ENCODE data around the gene PCCB. TPM values are rescaled to one million over a fixed set of nuclear protein-coding genes. Genes with fewer than 3 reads are reported as not detected.
"Not testable (repeated sequence)": the region's sequence is repeated elsewhere in the genome, so short reads cannot be mapped to it uniquely, and the experiment has no call there.

Gene PCCB
- 10 to 100 TPM; 35.8 to 54.8 (median 49.9) TPM for total RNA-seq
- long read RNA-seq, donor 1, transcript PCCB-201 (15 exons, 1,833 nt), result major isoform, 24 of 33 reads
- long read RNA-seq, donor 1, partial matches to known transcripts, result 5 of 33 reads
- long read RNA-seq, donor 1, other reads (novel, unspliced or antisense), result 3 of 33 reads
- long read RNA-seq, donor 2, transcript PCCB-201 (15 exons, 1,833 nt), result major isoform, 49 of 75 reads
- long read RNA-seq, donor 2, partial matches to known transcripts, result 22 of 75 reads
- long read RNA-seq, donor 2, other reads (novel, unspliced or antisense), result 0 of 75 reads

- intact Hi-C loops (cut with DNase I, micrococcal nuclease), result loop anchor here in 1 of 2 donors (5.0 to 10.0 kb wide), 2 partner anchors 55 to 502 kb away; partner anchors contain the start of genes MSL2 and STAG1
- ATAC-seq, result peak; percentile 99
- Histone ChIP-seq H3K4me1 (ENCODE audit: low read depth) (peaks cover 9% of the 10 kb centered on the region), H3K9me3 (no peaks in the 10 kb centered on the region), H3K36me3 (ENCODE audit: low read depth) (no peaks in the 10 kb centered on the region), H3K4me3 (peak within 1 kb of the TSS; percentile 39)
- DNase-seq, result peak; percentile 95 to 97 (median 96)
- TF ChIP-seq, protein P1, sequence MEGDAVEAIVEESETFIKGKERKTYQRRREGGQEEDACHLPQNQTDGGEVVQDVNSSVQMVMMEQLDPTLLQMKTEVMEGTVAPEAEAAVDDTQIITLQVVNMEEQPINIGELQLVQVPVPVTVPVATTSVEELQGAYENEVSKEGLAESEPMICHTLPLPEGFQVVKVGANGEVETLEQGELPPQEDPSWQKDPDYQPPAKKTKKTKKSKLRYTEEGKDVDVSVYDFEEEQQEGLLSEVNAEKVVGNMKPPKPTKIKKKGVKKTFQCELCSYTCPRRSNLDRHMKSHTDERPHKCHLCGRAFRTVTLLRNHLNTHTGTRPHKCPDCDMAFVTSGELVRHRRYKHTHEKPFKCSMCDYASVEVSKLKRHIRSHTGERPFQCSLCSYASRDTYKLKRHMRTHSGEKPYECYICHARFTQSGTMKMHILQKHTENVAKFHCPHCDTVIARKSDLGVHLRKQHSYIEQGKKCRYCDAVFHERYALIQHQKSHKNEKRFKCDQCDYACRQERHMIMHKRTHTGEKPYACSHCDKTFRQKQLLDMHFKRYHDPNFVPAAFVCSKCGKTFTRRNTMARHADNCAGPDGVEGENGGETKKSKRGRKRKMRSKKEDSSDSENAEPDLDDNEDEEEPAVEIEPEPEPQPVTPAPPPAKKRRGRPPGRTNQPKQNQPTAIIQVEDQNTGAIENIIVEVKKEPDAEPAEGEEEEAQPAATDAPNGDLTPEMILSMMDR (IDR thresholded peaks at IDR 0.05), result peak; percentile 73
Observed at GRCh38 chr3:136250059-136250902, at the start of gene PCCB. TSS of gene PCCB (plus strand) at chr3:136250340. CDS start at chr3:136250376, 36 bp downstream.

DNA sequence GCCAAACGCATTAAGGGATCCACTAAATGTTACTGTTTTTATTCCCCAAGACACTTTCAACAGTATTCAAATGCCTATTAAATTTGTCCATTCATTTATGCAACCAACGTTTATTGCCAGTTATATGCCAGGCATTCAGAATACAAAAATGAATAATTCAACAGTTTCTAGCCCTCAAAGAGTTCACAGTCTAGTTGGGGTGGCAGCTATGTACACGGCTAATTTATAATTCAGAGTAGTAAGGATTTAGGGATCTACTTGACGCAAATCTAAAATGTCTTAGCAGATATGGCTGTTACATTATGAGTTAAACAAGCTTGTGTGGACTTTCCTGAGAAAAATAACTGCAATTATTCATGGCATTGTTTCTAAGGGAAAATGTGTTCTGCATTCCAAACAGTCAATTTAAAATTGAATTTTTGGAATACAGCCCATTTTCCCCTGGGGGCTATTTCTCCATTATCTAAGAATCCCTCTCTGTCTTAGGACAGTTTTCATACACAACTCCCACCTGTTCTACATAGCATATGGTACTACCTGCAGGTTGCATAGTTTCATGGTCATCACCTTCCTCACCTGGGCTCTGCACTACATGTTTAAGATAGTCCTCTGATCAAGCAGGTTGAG, 42.5 kb upstream of the PCCB start:
- Histone ChIP-seq H3K9me3 (no peaks in the 10 kb centered on the region), H3K4me3 (no peak overlapping the region), H3K4me1 (ENCODE audit: low read depth) (no peaks in the 10 kb centered on the region), H3K36me3 (ENCODE audit: low read depth) (no peaks in the 10 kb centered on the region)
- TF ChIP-seq, protein P1 (IDR thresholded peaks at IDR 0.05), result no peak
- DNase-seq (no peak), ATAC-seq (no peak)
- intact Hi-C loops (cut with DNase I, micrococcal nuclease), result no loop called here

DNA sequence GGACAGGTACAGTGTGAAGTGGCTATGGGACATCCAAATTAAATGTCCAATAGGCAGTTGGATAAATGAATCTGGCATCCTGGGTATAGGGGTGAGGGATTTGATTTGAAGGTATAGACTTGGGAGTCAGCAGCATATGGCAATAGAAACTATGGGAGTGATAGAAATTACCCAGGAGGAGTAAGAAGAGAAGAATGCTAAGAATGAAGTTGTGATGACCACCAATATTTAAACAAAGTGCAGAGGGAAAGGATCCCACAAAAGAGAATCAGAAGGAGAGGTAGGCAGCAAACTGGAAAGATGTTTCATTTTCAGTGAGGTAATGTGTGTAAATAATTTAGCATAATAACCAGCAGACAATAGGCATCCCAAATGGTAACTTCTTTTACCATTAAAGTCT, 40.2 kb upstream of the PCCB start:
- intact Hi-C loops (cut with DNase I, micrococcal nuclease), result no loop called here
- no peak for ATAC-seq

DNA sequence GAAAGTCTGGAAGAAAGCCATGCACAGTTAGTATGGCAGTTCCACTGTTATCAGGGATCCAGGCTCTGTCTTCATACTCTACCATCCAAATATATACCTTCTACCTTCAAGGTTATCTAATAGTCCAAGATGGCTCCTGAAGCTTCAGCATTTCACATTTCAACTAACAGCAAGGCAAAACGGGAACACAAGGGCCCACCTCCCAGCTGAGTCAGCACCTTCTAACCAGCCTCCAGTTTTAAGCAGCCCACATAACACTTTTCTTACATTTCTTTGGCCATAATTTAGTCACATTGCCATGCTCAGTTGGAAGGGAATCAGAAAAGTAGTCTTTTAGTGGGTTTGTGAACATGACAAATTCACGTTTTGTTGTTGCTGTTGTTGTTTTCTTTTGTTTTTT, 38.6 kb upstream of the PCCB start:
- ATAC-seq, result no peak
- Histone ChIP-seq H3K36me3 (ENCODE audit: low read depth) (no peaks in the 10 kb centered on the region), H3K4me1 (ENCODE audit: low read depth) (no peaks in the 10 kb centered on the region), H3K9me3 (no peaks in the 10 kb centered on the region), H3K4me3 (no peak overlapping the region)
- DNase-seq, result no peak
- TF ChIP-seq, protein P1 (IDR thresholded peaks at IDR 0.05), result no peak
- intact Hi-C loops (cut with DNase I, micrococcal nuclease), result no loop called here

More for the DNA sequence above, 40.2 kb upstream of the PCCB start:
- no peaks in the 10 kb centered on the region for H3K36me3 ChIP-seq (ENCODE audit: low read depth)
- no peaks in the 10 kb centered on the region for H3K4me1 ChIP-seq (ENCODE audit: low read depth)
- H3K4me3 ChIP-seq, result no peak overlapping the region
- no peak for DNase-seq
- TF ChIP-seq, protein P1 (IDR thresholded peaks at IDR 0.05), result no peak
- H3K9me3 ChIP-seq, result no peaks in the 10 kb centered on the region

GRCh38 chr3:136222746-136223145, 27.4 kb upstream of the PCCB start:
- ATAC-seq; H3K36me3 ChIP-seq (ENCODE audit: low read depth); intact Hi-C loops (cut with DNase I, micrococcal nuclease); H3K4me1 ChIP-seq (ENCODE audit: low read depth); H3K9me3 ChIP-seq; DNase-seq; H3K4me3 ChIP-seq: not testable (repeated sequence)
